ENCODE data around the gene CAMTA1.

The CAMTA1 gene

DNA sequence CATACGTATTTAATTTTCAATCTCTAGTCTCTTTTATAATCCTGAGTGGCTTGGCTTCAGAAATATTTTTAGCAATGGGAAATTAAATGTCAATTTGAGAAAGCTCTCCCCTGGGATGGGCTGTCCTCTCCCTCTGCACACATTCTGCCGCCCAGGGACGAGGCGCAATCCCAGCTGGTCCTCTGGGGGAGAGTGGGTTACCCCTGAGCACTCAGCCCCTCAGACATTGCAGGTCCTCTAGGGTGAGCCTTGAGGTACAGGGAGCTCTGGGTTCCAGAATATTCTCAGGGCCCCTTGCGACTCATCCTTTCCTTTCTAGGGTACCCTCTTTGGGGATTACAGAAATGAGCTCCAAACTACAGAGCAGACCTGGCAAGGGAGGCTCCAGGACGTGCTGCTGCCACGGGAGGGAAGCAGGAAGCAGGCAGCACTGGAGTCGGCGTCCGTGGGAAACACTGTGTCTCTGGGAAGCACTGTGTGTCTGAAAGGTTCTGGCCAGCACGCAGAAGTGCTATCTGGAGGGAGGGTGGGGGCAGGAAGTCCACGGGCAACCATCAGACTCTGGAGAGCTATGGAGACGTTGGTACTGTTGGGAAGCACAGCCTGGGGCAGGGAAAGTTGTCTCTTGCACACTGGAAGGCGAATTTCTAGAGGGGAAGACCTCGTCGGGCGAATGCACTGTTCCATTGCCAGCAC lies 642.5 kb downstream of the CAMTA1 start:
- DNase-seq: no peak

DNA sequence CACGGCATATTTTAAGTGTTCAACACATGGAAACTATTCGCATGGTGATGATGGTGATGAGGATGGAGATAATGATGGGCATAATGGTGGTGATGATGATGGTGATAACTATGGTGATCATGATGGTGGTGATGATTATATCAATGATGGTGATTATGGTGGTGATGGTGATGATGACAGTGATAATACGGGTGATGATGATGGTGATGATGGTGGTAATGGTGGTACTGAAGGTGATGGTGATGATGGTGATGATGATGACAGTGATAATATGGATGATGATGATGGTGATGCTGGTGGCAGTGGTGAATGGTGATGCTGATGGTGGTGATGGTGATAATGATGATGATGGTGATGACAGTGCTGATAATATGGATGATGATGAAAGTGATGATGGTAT lies 644.0 kb downstream of the CAMTA1 start:
- DNase-seq: no peak

DNA sequence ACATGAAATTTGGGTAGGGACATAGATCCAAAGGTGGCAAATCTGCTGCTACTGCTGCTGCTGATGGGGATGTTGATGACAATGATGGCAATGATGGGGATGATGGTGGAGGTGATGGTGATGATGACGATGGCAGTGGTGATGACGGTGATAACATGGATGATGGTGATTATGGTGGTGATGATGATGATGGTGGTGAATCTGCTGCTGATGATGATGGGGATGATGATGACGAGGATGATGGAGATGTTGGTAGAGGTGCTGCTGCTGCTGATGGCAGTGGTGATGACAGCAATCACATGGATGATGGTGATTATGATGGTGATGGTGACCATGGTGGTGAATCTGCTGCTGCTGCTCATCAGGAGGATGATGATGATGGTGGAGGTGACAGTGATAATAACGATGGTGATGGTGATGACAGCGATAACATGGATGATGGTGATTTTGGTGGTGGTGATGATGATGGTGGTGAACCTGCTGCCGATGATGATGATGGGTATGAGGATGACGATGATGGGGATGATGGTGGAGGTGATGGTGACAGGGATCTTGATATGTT lies 644.9 kb downstream of the CAMTA1 start:
- DNase-seq: no peak

DNA sequence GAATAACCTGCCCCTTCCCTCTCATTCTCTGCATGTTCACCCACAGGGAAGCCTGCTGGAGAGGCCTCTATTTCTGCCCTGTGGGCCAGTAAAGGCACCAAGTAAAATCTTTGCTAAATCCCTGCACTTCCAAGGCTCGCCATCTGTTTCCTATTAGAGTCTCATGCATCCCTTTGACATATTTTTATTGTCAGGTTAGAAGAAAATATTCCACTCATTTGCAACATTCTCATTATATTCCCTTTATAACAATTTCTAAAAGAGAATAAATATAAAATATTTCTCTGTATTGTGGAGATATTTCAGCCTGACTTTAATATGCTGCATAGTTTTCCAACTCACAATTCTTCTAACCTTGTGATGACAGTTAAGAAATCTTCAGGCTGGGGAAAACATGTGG lies 645.4 kb downstream of the CAMTA1 start:
- DNase-seq: no peak

DNA sequence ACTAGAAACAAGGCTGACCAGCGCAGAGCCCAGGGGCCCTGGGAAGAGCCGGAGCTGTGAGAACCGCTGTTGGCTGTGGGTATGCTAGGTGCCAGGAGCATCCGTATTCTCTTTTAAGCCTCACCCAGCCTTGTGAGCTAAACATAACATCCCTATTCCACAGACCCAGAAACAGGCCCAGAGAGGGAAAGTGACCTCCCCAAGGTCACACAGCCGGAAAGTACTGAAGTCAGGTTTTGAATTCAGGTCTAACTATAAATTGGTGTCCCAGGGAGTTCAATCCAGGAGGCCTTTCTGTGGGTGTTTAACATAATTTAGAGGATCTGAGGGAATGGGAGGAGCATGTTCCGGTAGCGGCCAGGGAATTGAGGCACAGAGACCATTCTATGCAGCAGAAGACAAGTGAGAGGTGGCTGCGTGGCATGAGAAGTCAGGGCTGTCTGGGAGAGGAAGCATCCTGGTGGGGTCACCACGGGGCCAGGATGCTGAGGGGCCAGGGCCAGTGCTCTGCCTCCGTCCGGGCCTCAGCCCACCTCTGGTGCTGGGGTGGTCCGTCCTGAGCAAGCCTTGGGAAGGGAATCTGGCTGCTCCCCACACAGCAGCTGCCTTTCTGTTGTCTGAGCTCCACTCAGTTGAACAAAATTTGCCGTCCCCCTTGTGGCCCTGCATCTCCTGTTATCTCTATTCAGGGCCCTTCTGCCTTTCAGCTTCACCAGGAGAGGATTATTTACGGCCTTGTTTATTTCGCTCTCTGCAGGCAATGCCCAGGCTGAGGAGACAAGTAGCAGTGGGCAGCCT lies 647.0 kb downstream of the CAMTA1 start:
- no peak for DNase-seq

DNA sequence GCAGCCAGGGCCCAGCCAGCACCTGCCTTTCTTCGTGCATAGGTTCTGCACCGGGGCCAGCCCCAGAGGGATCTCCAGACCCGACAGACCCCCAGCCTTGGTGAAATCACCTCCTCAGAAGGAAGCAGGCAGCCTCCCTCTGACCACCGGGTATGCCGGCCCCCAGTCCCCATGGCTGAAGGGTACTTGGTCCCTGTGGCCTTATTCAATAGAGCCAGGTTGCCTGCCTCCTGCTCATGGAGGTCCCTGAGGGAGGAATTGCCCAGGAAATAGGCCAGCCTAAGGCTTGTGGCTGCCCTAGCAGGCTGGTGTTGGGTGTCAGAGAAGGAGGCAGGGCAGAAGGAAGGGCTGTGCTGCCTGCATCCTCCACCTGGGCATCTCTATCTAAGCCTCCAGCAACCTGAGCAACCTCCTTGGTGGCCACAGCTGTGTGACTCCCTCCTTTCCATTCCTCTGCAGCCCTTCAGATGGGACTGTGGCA lies 647.7 kb downstream of the CAMTA1 start:
- DNase-seq: no peak

DNA sequence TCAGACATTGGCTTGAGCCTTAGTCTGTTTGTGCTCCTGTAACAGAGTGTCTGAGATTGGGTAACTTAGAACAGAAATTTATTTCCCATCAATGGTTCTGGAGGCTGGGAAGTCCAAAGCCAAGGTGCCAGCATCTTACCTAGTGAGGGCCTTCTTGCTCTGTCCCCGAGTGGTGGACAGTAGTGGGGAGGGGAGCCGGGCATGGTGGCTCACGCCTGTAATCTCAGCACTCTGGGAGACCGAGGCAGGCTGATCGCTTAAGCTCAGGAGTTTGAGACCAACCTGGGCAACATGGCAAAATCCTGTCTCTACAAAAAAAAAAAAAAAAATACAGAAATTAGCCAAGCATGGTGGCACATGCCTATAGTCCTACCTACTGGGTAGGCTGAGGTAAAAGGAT lies 649.3 kb downstream of the CAMTA1 start:
- DNase-seq: no peak

DNA sequence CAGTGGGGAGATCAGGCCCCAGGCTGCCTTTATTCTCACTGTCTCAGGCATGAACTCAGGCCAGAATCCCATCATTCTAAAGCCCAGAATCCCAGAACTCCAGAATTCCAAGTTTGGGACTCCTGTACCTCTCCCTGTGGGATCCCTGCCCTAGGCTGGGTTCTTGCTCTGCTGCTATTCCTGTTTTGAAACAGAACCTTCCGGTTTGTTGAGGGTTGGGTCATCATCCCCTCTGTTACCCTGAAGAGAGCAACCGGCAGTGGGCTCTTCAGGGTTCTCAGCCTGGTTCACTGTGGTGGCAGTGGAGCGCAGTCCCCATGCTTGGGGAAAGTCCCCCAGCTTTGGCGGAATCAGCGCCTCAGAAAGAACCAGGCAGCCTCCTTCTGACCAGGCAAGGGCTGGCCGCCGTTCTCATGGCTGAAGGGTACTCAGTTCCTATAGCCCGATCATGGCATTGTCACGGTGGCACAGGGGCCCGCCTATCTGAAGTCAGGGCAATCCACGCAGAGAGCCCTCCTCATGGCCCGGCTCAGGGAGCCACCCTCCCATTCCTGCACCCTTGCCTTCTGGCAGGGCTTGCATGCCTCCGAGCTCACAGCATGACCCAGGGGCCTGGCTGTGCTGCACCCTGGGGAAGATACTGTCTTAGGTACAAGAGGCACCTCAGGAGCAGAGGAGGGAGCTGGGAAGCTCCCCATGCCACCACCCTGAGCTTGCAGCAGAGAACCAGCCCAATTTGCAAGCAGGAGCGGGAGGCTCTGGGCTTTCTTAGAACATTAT lies 650.2 kb downstream of the CAMTA1 start:
- no peak for DNase-seq

DNA sequence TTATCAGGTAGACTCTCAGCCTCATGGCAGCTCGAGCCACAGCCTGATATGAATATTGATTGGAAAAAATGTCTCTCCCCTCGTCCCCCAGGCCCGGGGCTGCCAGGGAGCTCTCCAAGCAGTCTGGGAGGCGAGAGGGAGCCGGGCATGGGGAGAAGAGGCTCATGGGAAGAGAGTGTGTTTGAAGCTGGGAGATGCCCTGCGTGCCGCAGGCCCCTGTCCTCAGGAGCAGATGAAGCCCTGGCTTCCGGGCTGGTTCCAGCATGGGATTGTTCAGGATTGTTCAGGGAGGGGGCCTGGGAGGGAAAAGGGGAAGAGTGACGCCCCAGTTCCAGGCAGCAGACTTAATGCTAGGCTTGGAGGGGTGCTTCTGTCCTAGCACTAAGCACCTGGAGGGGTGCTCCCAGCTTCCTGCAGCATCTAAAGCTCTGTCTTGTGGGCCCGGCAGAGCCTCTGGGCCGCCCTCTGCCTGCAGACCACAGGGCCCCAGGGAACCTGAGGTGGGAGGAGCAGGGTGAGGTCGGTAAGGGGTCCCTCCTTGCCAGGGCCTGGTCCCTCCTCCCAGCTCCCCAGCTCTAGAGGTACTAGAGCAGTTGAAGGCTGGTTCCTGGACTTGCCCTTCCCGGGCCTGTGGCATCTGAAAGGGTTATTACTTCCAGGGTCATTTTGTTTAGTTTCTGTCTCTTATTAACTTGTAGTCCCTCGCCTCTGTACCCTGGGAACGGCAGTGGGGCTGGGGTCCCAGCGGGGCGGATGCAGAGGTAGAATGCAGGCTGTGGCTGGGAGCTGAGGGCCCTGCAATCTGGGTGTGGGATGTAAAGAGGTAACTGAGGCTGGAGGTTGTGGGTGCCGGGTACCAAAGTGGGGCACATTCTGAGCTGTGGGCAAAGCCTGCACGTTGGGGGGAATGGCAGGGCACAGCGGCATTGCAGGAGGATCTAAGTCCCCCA lies 651.1 kb downstream of the CAMTA1 start:
- no peak for DNase-seq

DNA sequence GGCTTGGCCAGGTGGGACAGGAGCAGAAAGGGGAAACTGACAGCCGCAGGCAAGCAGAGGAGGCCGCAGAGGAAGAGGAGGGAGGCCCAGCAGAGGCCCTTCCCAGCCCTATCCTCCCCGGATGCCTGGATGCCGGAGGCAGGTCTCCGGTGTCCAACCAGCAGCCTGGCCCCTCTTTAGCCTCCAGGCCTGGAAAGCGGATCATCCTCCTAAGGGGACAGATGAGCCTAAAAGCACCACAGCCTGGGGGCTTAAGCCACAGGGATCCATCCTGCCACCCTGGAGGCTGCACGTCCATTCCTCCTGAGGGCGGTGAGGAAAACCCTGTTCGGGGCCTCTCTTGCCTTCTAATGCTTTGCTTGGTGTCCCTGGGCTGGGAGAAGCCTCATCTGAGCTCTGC lies 651.8 kb downstream of the CAMTA1 start:
- DNase-seq: no peak

DNA sequence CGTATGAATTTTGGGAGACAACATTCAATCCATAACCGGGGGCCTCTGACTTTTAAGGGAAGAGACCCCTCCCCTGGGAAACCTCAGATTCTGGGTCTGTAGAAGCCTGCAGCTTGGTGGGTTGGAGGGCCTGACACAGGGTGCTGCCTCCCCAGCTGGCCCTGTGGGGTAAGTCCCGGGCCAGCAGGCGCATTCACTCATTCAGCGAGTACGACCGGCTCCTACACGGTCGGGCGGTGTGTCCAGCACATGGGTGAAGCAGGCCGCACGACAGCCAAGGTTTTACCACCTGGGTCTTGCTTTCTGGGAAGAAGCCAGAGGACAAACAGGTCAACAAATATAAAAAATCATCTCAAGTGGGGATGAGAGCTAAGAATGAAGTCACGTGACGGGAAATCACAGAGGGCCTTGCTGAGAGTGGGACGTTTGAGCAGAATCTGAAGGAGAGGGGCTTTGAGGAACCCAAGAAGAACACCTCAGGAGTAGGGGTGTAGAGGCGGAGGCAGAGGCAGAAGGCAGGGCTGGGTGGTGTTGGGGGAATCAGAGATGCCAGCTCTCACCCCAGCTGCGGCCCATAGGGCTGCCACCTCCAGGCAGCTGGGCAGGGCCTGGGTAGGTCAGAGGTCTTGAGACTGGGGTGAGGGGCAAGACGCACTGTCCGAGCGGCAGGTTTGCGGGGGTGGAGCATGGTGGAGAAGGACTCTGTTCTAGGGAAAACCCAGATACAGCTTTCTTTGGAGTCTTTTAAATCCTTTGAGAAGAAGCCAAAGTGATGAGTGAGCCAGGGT lies 652.5 kb downstream of the CAMTA1 start:
- no peak for DNase-seq

DNA sequence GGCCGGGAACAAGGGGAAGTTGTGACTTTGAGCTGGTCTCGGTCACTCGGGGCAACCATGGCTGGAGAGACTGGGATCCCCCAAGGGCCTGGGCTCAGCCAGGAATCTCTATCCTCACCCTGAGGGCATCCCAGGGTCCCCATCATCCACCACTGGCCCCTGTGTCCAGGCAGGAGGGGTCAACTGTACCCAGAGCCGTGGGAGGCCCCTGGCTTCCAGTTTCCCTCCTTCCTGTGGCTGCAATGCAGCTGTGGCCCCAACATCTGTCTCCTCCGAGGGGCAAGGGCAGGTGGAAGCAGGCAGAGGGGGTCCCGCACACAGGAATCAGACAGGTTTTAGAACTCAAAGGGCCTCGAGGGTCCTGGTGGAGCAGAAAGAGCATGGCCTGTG lies 653.1 kb downstream of the CAMTA1 start:
- DNase-seq: no peak

DNA sequence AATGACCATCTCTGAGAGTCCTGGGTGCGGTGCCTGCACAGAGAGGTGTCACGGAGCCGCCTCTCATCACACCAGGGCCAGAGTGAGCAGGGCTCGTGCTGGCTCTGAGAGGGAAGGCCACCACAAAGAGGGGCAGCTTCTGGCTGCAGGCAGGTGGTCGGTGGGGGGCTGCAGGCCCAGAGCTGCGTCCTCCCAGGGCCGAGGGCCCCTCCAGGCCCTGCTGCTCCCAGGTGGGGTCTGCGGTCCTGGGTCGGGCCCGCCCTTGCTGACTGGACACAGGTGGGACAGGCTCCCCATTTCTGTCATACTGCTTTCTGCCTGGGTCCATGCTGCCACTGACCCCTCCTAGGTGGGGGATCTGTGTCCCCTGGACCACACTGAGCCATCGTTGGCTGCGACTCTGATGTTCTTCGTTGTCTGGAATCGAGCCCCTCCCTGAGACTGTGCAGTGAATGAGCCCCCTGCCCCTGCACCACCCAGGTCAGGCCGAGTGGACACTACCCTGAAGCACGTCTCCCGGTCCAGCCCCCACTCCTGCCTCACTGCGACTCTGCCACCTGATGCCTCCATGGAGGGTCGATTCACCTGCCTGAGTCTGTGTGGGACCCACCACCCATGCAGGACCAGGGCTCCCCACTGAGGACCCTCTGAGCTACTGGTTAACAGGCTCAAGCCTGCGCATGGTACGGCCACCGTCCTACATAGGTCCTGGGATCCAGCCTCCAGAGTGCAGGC lies 653.8 kb downstream of the CAMTA1 start:
- no peak for DNase-seq

DNA sequence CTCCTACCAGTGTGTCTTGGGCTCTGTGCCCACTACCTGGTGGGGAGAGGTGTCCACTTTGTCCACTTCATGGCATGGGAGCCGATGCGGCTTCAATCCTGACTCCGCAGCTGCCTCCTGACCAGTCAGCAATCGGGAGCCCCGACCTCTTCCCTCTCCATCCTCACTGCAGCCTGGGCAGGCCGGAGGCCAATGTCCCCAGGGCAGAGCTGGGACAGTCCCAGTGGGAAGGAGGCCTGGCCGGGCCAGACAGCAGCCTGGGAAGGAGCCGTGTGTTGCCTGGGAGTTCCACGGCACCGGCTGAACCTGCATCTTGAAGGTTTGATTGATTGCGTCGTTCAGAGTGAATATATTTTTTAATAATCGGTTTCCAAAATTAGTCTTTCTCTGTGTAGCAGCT lies 654.9 kb downstream of the CAMTA1 start:
- no peak for DNase-seq

DNA sequence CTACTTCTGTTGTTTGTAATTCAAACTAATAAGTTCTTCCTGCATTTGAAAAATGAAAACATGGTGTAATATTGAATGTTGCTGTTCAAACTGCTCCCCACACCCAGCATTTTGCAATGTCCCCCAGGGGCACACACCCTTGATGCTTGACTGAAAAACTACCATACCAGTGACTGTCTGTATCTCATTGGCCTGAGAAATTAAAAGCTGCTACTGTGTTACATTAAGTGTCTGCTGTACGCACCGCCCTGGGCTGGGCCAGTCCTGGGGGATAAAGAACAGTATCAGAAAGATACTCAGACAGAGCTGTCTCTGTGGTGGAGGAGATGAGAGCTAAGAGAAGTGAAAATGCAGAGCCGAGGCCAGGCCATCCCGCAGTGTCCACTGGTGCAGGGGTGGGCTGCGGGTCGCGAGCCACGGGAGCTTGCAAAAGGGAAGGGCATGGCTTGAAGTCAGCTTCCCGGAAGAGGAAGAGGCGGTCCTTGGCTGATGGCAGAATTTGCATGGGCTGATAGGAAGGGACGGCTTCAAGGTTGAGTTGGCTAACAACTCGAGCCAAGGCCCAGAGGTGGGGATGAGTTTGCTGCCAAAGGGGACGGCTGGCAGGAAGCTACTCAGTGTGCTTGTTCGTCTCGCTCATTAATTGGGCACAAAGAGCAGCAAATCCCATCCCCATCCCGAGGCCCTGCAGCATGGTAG lies 656.0 kb downstream of the CAMTA1 start:
- DNase-seq: no peak

DNA sequence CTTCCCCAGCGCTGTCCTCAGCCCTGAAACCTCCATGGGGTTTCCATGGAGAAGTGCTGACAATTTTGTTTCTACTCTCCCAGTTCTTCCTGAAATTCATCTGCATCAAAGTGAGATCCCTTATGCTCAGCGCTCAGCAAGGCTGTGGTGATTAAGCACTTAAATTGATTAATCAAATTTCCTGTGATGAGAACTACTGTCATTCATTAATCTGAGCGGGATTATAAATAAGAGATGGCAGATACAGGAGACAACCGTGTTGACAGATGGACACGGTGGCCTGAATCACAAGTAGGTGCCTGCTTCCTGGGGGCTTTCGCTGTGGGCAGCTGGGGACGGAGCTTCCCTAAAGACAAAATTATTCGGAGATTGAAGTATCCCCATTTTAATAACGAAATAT lies 656.8 kb downstream of the CAMTA1 start:
- no peak for DNase-seq

DNA sequence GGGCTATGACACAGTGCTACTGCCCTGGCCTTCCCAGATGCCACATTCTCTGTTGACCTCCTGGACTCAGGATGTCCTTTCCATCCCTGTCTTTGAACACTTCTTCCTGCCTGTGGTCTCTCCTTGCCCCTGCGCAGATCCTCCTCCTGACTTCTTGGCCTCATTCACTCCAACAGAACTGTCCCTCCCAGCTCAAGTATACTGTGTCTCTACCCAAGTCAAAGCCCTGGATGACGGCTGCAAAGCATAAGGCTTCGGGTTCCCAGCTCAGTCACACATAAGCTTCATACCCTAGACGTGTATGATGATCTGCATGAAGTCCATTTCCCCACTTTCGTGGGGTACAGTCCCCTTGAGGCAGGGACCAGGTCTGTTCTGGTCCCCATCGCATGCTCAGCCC lies 657.7 kb downstream of the CAMTA1 start:
- no peak for DNase-seq

DNA sequence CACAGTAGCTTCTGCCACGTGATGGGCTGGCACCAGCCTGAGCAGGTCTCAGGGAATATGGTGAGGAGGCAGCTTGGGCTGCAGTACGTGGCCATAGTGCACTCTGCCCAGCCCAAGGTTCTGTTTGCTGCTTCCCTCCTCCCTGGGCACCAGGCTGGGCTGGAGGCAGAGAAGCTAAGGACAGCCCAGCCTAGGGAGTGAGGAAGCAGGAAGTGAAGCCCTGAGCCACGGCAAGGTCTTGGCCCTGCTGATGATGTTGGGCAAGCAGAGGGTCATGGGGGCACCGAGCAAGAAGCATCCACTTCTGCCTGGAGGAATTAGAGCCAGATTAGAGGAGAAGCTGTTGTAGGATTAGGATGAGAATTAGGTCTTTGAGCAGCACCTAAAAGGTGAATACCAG lies 659.1 kb downstream of the CAMTA1 start:
- no peak for DNase-seq

DNA sequence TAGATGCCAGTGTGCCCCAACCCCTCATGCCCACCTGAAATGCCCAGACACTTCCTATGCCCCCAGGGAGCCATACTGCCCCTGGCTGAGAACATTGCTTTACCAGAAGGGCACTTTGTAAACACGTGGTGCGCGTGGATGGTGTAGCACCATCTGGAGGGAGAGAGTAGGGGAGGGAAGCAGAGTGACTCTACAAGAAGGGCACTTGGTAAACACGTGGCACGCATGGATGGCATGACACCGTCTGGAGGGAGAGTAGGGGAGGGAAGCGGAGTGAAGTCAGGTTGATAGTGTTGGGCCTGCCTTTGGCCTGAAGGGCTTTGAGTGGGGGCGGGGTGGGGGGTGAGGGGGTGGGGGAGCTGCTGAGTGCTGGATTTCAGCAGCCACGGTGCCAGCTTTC lies 661.8 kb downstream of the CAMTA1 start:
- no peak for DNase-seq

DNA sequence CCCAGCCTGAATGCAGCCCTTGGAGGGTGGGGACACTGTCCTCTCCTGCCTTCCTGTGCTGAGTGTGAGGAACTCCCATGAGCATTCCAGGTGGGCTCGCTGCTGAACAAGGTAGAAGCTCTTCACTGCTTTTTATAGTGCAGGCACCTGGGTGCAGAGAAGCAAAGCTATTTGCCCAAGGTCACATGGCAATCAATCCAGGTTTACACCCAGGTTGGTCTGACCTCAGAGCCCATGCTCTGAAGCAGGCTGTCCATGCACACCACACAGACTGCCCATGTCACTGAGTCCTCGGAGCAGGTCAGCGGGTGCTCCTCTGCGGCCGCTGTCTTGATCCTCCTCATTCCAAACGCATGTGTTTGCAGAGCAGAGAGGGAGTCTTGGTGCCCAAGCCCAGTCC lies 662.5 kb downstream of the CAMTA1 start:
- no peak for DNase-seq
